Measurements from ENCODE around the gene MEI4. TPM values are rescaled to one million over a fixed set of nuclear protein-coding genes. Genes with fewer than 3 reads are reported as not detected.

MEI4 gene
- polyA plus RNA-seq, 1 experiment: not detected

DNA sequence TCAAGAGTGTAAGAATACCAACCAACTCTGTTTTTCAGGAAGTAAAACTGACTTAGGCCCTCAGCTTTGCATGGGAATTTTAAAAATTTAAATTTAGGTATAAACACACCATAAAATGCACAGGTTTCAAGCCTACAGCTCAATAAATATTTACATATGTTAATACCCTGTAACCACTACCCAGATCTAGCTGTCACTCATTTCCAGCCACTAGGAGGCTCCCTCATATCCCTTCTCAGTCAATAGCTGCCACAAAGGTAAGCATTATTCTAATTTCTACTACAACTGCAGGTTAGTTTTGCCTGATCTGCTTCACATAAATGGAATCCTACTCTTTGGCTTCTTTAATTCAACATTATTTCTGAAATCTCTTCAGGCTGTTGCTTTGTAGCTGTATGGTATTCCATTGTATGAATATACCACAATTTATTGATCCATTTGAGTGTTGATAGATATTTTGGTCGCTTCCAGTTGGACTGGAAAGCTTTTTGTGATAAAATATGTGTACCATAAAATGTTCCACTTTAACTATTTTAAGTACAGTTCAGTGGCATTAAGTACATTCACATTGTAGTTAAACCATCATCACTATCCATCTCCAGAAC lies 32.5 kb upstream of the MEI4 start:
- CTCF ChIA-PET: no interaction called here
- TF ChIP-seq, protein P1, sequence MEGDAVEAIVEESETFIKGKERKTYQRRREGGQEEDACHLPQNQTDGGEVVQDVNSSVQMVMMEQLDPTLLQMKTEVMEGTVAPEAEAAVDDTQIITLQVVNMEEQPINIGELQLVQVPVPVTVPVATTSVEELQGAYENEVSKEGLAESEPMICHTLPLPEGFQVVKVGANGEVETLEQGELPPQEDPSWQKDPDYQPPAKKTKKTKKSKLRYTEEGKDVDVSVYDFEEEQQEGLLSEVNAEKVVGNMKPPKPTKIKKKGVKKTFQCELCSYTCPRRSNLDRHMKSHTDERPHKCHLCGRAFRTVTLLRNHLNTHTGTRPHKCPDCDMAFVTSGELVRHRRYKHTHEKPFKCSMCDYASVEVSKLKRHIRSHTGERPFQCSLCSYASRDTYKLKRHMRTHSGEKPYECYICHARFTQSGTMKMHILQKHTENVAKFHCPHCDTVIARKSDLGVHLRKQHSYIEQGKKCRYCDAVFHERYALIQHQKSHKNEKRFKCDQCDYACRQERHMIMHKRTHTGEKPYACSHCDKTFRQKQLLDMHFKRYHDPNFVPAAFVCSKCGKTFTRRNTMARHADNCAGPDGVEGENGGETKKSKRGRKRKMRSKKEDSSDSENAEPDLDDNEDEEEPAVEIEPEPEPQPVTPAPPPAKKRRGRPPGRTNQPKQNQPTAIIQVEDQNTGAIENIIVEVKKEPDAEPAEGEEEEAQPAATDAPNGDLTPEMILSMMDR (IDR thresholded peaks at IDR 0.05; ENCODE audit: insufficient read depth, low read depth, low read length): no peak
- POLR2A ChIA-PET: no interaction called here
- no peak for DNase-seq (ENCODE audit: low read depth)
- Histone ChIP-seq H3K27me3 (ENCODE audit: control insufficient read depth, insufficient read depth, low read length) (no peaks in the 10 kb centered on the region), H3K36me3 (ENCODE audit: control insufficient read depth, insufficient read depth, low read length) (no peaks in the 10 kb centered on the region), H3K4me3 (ENCODE audit: low read depth, low read length) (no peak overlapping the region)

DNA sequence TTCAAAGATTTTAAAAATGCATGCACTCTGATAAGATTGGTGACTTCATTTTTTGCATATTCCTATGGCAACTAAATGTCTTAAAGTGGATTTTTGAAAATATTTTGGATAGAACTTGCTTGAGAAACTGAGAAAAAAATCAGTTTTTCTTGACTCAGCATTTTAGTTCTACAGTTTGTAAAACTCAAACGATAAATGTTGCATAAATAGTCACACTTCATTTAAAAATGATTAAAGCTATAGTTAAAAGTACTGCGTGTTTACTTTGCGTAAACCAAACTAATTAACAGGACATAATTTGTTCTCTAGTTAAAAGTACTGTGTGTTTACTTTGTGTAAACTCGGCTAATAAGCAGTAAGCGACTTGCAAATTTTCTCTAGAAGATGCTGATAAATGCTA lies 28.3 kb upstream of the MEI4 start:
- ChIA-PET CTCF (no interaction called here), POLR2A (no interaction called here)
- TF ChIP-seq, protein P1 (IDR thresholded peaks at IDR 0.05; ENCODE audit: insufficient read depth, low read depth, low read length): no peak
- no peak overlapping the region for H3K4me3 ChIP-seq (ENCODE audit: low read depth, low read length)
- DNase-seq (ENCODE audit: low read depth): no peak
- H3K27me3 ChIP-seq (ENCODE audit: control insufficient read depth, insufficient read depth, low read length): no peaks in the 10 kb centered on the region
- no peaks in the 10 kb centered on the region for H3K36me3 ChIP-seq (ENCODE audit: control insufficient read depth, insufficient read depth, low read length)

DNA sequence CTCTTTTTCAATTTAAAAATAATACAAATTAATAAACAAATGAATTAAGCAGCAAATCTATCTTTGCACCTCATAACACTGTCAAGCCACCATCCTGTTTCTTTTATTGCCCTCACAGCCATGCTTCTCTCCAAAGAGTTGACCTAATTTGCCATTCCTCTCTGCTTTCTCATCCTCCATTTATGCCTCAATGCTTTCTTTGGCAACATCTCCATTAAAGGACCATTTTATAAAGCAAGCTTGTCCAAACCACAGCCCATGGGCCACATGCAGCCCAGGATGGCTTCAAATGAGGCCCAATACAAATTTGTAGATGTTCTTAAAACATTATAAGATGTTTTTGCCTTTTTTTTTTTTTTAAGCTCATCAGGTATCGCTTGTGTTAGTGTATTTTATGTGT lies 26.4 kb upstream of the MEI4 start:
- CTCF ChIA-PET: no interaction called here
- H3K27me3 ChIP-seq (ENCODE audit: control insufficient read depth, insufficient read depth, low read length): no peaks in the 10 kb centered on the region
- DNase-seq (ENCODE audit: low read depth): no peak
- POLR2A ChIA-PET: no interaction called here
- H3K36me3 ChIP-seq (ENCODE audit: control insufficient read depth, insufficient read depth, low read length): no peaks in the 10 kb centered on the region
- no peak overlapping the region for H3K4me3 ChIP-seq (ENCODE audit: low read depth, low read length)
- TF ChIP-seq, protein P1 (IDR thresholded peaks at IDR 0.05; ENCODE audit: insufficient read depth, low read depth, low read length): no peak

DNA sequence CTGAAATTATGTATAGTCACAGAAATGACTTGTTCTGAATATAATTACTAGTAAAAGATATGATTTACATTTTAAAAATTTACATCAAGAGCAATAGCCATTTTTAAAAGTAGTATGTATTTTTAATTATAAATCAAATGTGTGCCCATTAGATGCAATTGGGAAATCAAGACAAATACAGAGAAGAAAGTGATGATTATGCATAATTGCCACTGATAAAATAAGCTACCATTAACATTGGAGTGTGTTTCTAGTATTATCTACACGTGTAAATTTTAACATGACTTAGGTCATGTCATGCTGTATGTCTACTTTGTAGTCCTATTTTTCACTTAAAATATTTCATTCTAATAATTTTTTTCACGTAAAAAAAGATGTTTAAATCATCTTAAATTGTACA lies 22.8 kb upstream of the MEI4 start:
- Histone ChIP-seq H3K4me3 (ENCODE audit: low read depth, low read length) (no peak overlapping the region), H3K27me3 (ENCODE audit: control insufficient read depth, insufficient read depth, low read length) (no peaks in the 10 kb centered on the region), H3K36me3 (ENCODE audit: control insufficient read depth, insufficient read depth, low read length) (no peaks in the 10 kb centered on the region)
- ChIA-PET CTCF (no interaction called here), POLR2A (no interaction called here)
- TF ChIP-seq, protein P1 (IDR thresholded peaks at IDR 0.05; ENCODE audit: insufficient read depth, low read depth, low read length): no peak
- no peak for DNase-seq (ENCODE audit: low read depth)

DNA sequence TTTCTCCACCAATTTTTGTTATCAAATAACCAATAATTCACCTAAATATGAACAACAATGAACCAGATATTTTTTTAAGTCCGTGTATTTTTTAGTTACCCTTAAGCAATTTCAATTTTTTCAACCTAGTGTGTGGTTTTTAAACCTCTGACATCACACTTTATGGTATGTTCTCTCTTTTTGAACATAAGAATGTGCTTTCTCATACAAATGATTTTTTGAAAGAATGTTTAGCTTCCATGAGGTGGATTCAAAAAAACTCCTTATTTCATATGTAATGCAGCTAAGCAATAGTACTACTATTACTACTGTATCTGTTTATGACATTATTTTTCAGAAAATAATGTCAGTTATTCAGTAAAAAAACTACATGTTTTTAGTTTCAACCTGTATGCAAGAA lies 19.4 kb upstream of the MEI4 start:
- Histone ChIP-seq H3K27me3 (ENCODE audit: control insufficient read depth, insufficient read depth, low read length) (no peaks in the 10 kb centered on the region), H3K4me3 (ENCODE audit: low read depth, low read length) (no peak overlapping the region), H3K36me3 (ENCODE audit: control insufficient read depth, insufficient read depth, low read length) (no peaks in the 10 kb centered on the region)
- TF ChIP-seq, protein P1 (IDR thresholded peaks at IDR 0.05; ENCODE audit: insufficient read depth, low read depth, low read length): no peak
- ChIA-PET CTCF (no interaction called here), POLR2A (no interaction called here)
- no peak for DNase-seq (ENCODE audit: low read depth)
